ENCODE data around the gene AP4E1. TPM values are rescaled to one million over a fixed set of nuclear protein-coding genes. Genes with fewer than 3 reads are reported as not detected.
"Not testable (repeated sequence)": the region's sequence is repeated elsewhere in the genome, so short reads cannot be mapped to it uniquely, and the experiment has no call there.

AP4E1 gene
- total RNA-seq, 3 donors from 2014 or later (not counting 1 experiment from before 2014, with no cell fraction given), result 13.1 to 14.5 (median 14.1) TPM

- TF ChIP-seq CTCF (IDR thresholded peaks at IDR 0.05), result no peak
- Mint-ChIP-seq H3K27ac (no peak overlapping the region), H3K4me3 (no peak overlapping the region), H3K27me3 (ENCODE audit: low read depth in 2 of 2) (no peaks in the 10 kb centered on the region), H3K4me1 (peaks cover 0 to 5% of the 10 kb centered on the region in 2 donors), H3K36me3 (peaks cover 11% of the 10 kb centered on the region), H3K9me3 (peaks cover 0 to 3% of the 10 kb centered on the region in 2 donors)
- intact Hi-C loops (cut with micrococcal nuclease), result no loop called here
- over 99% methylated on average over 9 of the region's 9 CpGs for WGBS (ENCODE audit: insufficient coverage)
- Histone ChIP-seq H3K36me3 (ENCODE audit: control insufficient read depth, insufficient read depth, low read length) (no peaks in the 10 kb centered on the region), H3K4me1 (ENCODE audit: control insufficient read depth, insufficient read depth, low read length) (peaks cover 9% of the 10 kb centered on the region), H3K4me3 (ENCODE audit: low read length) (no peak overlapping the region), H3K9me3 (ENCODE audit: control insufficient read depth, insufficient read depth, low read length) (peaks cover 7% of the 10 kb centered on the region), H3K27me3 (ENCODE audit: control insufficient read depth, insufficient read depth, low read length) (no peaks in the 10 kb centered on the region), H3K27ac (ENCODE audit: low read length) (no peak overlapping the region)
- ATAC-seq, result no peak
- no peak for DNase-seq
Measured at GRCh38 chr15:50889589-50889988, 18.9 kb upstream of the AP4E1 start.

- no peak overlapping the region for H3K4me3 Mint-ChIP-seq
- no peak for TF ChIP-seq CTCF (IDR thresholded peaks at IDR 0.05)
- no peak overlapping the region for H3K27ac ChIP-seq (ENCODE audit: low read length)
- H3K36me3 Mint-ChIP-seq, result peaks cover 11% of the 10 kb centered on the region
- H3K4me1 Mint-ChIP-seq, result peaks cover 0 to 3% of the 10 kb centered on the region in 2 donors
- no peaks in the 10 kb centered on the region for H3K36me3 ChIP-seq (ENCODE audit: control insufficient read depth, insufficient read depth, low read length)
- no peak for DNase-seq
- peaks cover 2% of the 10 kb centered on the region for H3K4me1 ChIP-seq (ENCODE audit: control insufficient read depth, insufficient read depth, low read length)
- H3K27me3 Mint-ChIP-seq (ENCODE audit: low read depth in 2 of 2), result no peaks in the 10 kb centered on the region
- peaks cover 0 to 3% of the 10 kb centered on the region in 2 donors for H3K9me3 Mint-ChIP-seq
- H3K27me3 ChIP-seq (ENCODE audit: control insufficient read depth, insufficient read depth, low read length), result no peaks in the 10 kb centered on the region
- H3K27ac Mint-ChIP-seq, result no peak overlapping the region
- H3K9me3 ChIP-seq (ENCODE audit: control insufficient read depth, insufficient read depth, low read length), result peaks cover 7% of the 10 kb centered on the region
- intact Hi-C loops (cut with micrococcal nuclease), result no loop called here
- no peak overlapping the region for H3K4me3 ChIP-seq (ENCODE audit: low read length)
- ATAC-seq, result no peak
- 96% methylated on average over 4 of the region's 5 CpGs for WGBS (ENCODE audit: insufficient coverage)
Measured at GRCh38 chr15:50890751-50891150, 17.7 kb upstream of the AP4E1 start.

GRCh38 chr15:50891159-50891558, 17.3 kb upstream of the AP4E1 start:
- H3K4me3 Mint-ChIP-seq, result no peak overlapping the region
- TF ChIP-seq CTCF (IDR thresholded peaks at IDR 0.05), result no peak
- H3K9me3 Mint-ChIP-seq, result peaks cover 0 to 3% of the 10 kb centered on the region in 2 donors
- peaks cover 11% of the 10 kb centered on the region for H3K36me3 Mint-ChIP-seq
- Histone ChIP-seq H3K4me3 (ENCODE audit: low read length) (no peak overlapping the region), H3K4me1 (ENCODE audit: control insufficient read depth, insufficient read depth, low read length) (no peaks in the 10 kb centered on the region), H3K36me3 (ENCODE audit: control insufficient read depth, insufficient read depth, low read length) (no peaks in the 10 kb centered on the region), H3K27ac (ENCODE audit: low read length) (no peak overlapping the region), H3K27me3 (ENCODE audit: control insufficient read depth, insufficient read depth, low read length) (no peaks in the 10 kb centered on the region), H3K9me3 (ENCODE audit: control insufficient read depth, insufficient read depth, low read length) (peaks cover 7% of the 10 kb centered on the region)
- no peaks in the 10 kb centered on the region for H3K4me1 Mint-ChIP-seq
- no peak for ATAC-seq
- no CpG with 5 or more reads among the region's 1 CpG for WGBS (ENCODE audit: insufficient coverage)
- intact Hi-C loops (cut with micrococcal nuclease), result no loop called here
- DNase-seq, result no peak
- no peak overlapping the region for H3K27ac Mint-ChIP-seq
- H3K27me3 Mint-ChIP-seq (ENCODE audit: low read depth in 2 of 2), result no peaks in the 10 kb centered on the region

GRCh38 chr15:50893976-50894375, 14.5 kb upstream of the AP4E1 start:
- no peak overlapping the region for H3K4me3 ChIP-seq (ENCODE audit: low read length)
- no peaks in the 10 kb centered on the region for H3K27me3 ChIP-seq (ENCODE audit: control insufficient read depth, insufficient read depth, low read length)
- no peak overlapping the region for H3K27ac ChIP-seq (ENCODE audit: low read length)
- H3K27ac Mint-ChIP-seq, result no peak overlapping the region
- peaks cover 7% of the 10 kb centered on the region for H3K9me3 ChIP-seq (ENCODE audit: control insufficient read depth, insufficient read depth, low read length)
- ATAC-seq (no peak), DNase-seq (no peak)
- TF ChIP-seq CTCF (IDR thresholded peaks at IDR 0.05), result no peak
- no peaks in the 10 kb centered on the region for H3K36me3 ChIP-seq (ENCODE audit: control insufficient read depth, insufficient read depth, low read length)
- peaks cover 0 to 3% of the 10 kb centered on the region in 2 donors for H3K9me3 Mint-ChIP-seq
- H3K4me1 ChIP-seq (ENCODE audit: control insufficient read depth, insufficient read depth, low read length), result no peaks in the 10 kb centered on the region
- WGBS (ENCODE audit: insufficient coverage), result 84% methylated on average over 3 of the region's 3 CpGs
- H3K36me3 Mint-ChIP-seq, result peaks cover 11% of the 10 kb centered on the region
- H3K27me3 Mint-ChIP-seq (ENCODE audit: low read depth in 2 of 2), result no peaks in the 10 kb centered on the region
- intact Hi-C loops (cut with micrococcal nuclease), result no loop called here
- no peak overlapping the region for H3K4me3 Mint-ChIP-seq
- no peaks in the 10 kb centered on the region for H3K4me1 Mint-ChIP-seq

- not testable (repeated sequence) for H3K27me3 ChIP-seq (ENCODE audit: control insufficient read depth, insufficient read depth, low read length)
Measured at GRCh38 chr15:50901390-50901789, 7.1 kb upstream of the AP4E1 start.

More at GRCh38 chr15:50901390-50901789, 7.1 kb upstream of the AP4E1 start:
- H3K36me3 ChIP-seq (ENCODE audit: control insufficient read depth, insufficient read depth, low read length); DNase-seq; H3K27ac ChIP-seq (ENCODE audit: low read length); H3K4me3 Mint-ChIP-seq; H3K4me1 ChIP-seq (ENCODE audit: control insufficient read depth, insufficient read depth, low read length); H3K9me3 ChIP-seq (ENCODE audit: control insufficient read depth, insufficient read depth, low read length); H3K36me3 Mint-ChIP-seq; H3K4me3 ChIP-seq (ENCODE audit: low read length); H3K27me3 Mint-ChIP-seq (ENCODE audit: low read depth in 2 of 2); ATAC-seq; H3K4me1 Mint-ChIP-seq; H3K9me3 Mint-ChIP-seq: not testable (repeated sequence)
- peak overlapping the region; percentile 45 to 62 for H3K27ac Mint-ChIP-seq
- intact Hi-C loops (cut with micrococcal nuclease), result loop anchor here (10.0 kb wide), 1 partner anchor 1747 kb away; the partner anchor contains the start of gene COPS2
- 98% methylated on average over 8 of the region's 8 CpGs for WGBS (ENCODE audit: insufficient coverage)
